Stomach (tissue), 4 donors: ENCODE results near the gene FGF18.

Experiments
- CTCF ChIP-seq, 7 experiments: fragments of 450-650 bp in 4 of 7; fragments of 200-600 bp in 3 of 7; sonication (generic) in 3 of 7; IDR thresholded peaks; one replicate each; pipeline ENCODE4 v1.5.1; 2016 to 2019; ENCODE audit warnings: antibody characterized with exemption in 7 of 7, control low read depth in 2 of 7, mild to moderate bottlenecking in 1 of 7
- POLR2A ChIP-seq, 4 donors: fragments of 450-650 bp; IDR thresholded peaks; one replicate each; pipeline ENCODE4 v1.6.1; 2016; ENCODE audit warnings: antibody characterized with exemption in 4 of 4, control low read depth in 2 of 4, mild to moderate bottlenecking in 1 of 4, moderate library complexity in 1 of 4

DNA sequence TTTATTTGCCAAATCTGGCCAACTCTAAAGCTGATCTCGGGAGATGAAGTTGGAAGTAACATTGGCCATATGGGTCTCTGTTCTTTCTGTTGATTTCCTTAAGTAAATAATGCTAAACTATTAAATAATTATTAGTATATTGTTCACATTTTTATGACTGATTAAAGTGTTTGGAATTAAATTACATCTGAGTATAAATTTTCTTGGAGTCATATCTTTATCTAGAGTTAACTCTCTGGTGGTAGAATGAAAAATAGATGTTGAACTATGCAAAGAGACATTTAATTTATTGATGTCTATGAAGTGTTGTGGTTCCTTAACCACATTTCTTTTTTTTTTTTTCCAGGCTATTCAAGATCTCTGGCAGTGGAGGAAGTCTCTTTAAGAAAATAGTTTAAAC lies 9.3 kb upstream of the FGF18 start:
- TF ChIP-seq CTCF (IDR thresholded peaks at IDR 0.05) (no peak), POLR2A (IDR thresholded peaks at IDR 0.05) (no peak)
